Astrocyte (in vitro differentiated cells and primary cell): Measurements from ENCODE around the gene GLIS2.

Experiments
- EZH2 ChIP-seq: IDR thresholded peaks from 2 replicates; pipeline ENCODE4 v1.6.1; 2012; ENCODE audit warnings: mild to moderate bottlenecking, low read length, inconsistent platforms; ENCODE audit not compliant: insufficient read depth
- TF ChIP-seq, protein P1 (sequence below): IDR thresholded peaks from 2 replicates; pipeline ENCODE4 v1.5.1; 2011; ENCODE audit warnings: low read depth, mild to moderate bottlenecking, inconsistent platforms, low read length, moderate library complexity; ENCODE audit not compliant: insufficient read depth

DNA sequence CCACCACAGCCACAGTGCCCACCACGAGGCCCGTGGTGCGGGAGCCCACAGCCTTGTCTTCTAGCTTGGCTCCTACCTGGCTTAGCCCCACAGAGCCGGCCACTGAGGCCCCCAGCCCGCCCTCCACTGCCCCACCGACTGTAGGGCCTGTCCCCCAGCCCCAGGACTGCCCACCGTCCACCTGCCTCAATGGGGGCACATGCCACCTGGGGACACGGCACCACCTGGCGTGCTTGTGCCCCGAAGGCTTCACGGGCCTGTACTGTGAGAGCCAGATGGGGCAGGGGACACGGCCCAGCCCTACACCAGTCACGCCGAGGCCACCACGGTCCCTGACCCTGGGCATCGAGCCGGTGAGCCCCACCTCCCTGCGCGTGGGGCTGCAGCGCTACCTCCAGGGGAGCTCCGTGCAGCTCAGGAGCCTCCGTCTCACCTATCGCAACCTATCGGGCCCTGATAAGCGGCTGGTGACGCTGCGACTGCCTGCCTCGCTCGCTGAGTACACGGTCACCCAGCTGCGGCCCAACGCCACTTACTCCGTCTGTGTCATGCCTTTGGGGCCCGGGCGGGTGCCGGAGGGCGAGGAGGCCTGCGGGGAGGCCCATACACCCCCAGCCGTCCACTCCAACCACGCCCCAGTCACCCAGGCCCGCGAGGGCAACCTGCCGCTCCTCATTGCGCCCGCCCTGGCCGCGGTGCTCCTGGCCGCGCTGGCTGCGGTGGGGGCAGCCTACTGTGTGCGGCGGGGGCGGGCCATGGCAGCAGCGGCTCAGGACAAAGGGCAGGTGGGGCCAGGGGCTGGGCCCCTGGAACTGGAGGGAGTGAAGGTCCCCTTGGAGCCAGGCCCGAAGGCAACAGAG lies 66.3 kb downstream of the GLIS2 start:
- TF ChIP-seq, protein P1, sequence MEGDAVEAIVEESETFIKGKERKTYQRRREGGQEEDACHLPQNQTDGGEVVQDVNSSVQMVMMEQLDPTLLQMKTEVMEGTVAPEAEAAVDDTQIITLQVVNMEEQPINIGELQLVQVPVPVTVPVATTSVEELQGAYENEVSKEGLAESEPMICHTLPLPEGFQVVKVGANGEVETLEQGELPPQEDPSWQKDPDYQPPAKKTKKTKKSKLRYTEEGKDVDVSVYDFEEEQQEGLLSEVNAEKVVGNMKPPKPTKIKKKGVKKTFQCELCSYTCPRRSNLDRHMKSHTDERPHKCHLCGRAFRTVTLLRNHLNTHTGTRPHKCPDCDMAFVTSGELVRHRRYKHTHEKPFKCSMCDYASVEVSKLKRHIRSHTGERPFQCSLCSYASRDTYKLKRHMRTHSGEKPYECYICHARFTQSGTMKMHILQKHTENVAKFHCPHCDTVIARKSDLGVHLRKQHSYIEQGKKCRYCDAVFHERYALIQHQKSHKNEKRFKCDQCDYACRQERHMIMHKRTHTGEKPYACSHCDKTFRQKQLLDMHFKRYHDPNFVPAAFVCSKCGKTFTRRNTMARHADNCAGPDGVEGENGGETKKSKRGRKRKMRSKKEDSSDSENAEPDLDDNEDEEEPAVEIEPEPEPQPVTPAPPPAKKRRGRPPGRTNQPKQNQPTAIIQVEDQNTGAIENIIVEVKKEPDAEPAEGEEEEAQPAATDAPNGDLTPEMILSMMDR = no peak
- TF ChIP-seq EZH2 = no peak
